Sigmoid colon (tissue), 7 donors: ENCODE results near the gene AP4E1. TPM values are rescaled to one million over a fixed set of nuclear protein-coding genes. Genes with fewer than 3 reads are reported as not detected.

Source experiments
- DNase-seq: peaks from one replicate; pipeline ENCODE4 v3.0.0-alpha.2; 2019
- H3K27ac ChIP-seq, 4 donors: fragments of 200-600 bp; sonication (generic); one replicate each; pipeline ENCODE4 v1.5.1; 2016 to 2019; ENCODE audit warnings: mild to moderate bottlenecking in 1 of 4
- H3K27me3 ChIP-seq, 3 donors: fragments of 200-600 bp; sonication (generic); one replicate each; pipeline ENCODE4 v1.5.1; 2019; ENCODE audit warnings: mild to moderate bottlenecking in 1 of 3
- H3K36me3 ChIP-seq, 4 donors: fragments of 200-600 bp; sonication (generic); one replicate each; pipeline ENCODE4 v1.5.1; 2016 to 2019
- H3K4me1 ChIP-seq, 4 donors: fragments of 200-600 bp; sonication (generic); one replicate each; pipeline ENCODE4 v1.5.1; 2017 to 2019
- H3K4me3 ChIP-seq, 4 donors: fragments of 200-600 bp; sonication (generic); one replicate each; pipeline ENCODE4 v1.5.1; 2017 to 2019; ENCODE audit warnings: mild to moderate bottlenecking in 2 of 4, moderate library complexity in 1 of 4
- H3K9me3 ChIP-seq, 4 donors: fragments of 200-600 bp in 3 of 4; sonication (generic) in 3 of 4; one replicate each; pipeline versions ENCODE4 v1.5.1 to v1.6.1; 2013 to 2019
- EP300 ChIP-seq, 4 donors: sonication (generic); formaldehyde crosslinking; IDR thresholded peaks; one replicate each; pipeline ENCODE4 v1.6.1; 2017; ENCODE audit warnings: antibody characterized with exemption in 4 of 4
- POLR2A ChIP-seq, 2 donors: fragments of 450-650 bp; IDR thresholded peaks; one replicate each; pipeline ENCODE4 v1.6.1; 2016; ENCODE audit warnings: antibody characterized with exemption in 2 of 2, mild to moderate bottlenecking in 2 of 2, moderate library complexity in 2 of 2
- POLR2AphosphoS5 ChIP-seq, 4 donors: sonication (generic); formaldehyde crosslinking; IDR thresholded peaks; one replicate each; pipeline ENCODE4 v1.6.1; 2017; ENCODE audit warnings: antibody characterized with exemption in 4 of 4
- WGBS, 2 donors: extraction: QIAGEN DNeasy Blood & Tissue Kit; methylation state at CpG; one replicate each; pipeline ENCODE4 v1.1.7; 2013; 5-methylcytosine and 5-hydroxymethylcytosine counted together
- intact Hi-C: fragments of 100-400 bp; cut with DNase I; formaldehyde crosslinking; loops from one replicate; pipeline ENCODE4 v1.15.1; 2023
- polyA plus RNA-seq, 3 donors: library from polyadenylated mRNA; stranded (reverse); fragments of 200-250 nt; gene quantifications; one replicate each; pipeline ENCODE4 v1.2.3, GENCODE V29; 2013
- total RNA-seq, 4 donors: library from RNA; depleted of rRNA; stranded (reverse); fragments of >200 nt; gene quantifications; one replicate each; pipeline ENCODE4 v1.1.0, GENCODE V29; 2016
- TF ChIP-seq, protein P1 (sequence below), 4 experiments: fragments of 450-650 bp in 3 of 4; fragments of 200-600 bp in 1 of 4; IDR thresholded peaks; one replicate each; pipeline ENCODE4 v1.5.1; 2016 to 2019; ENCODE audit warnings: antibody characterized with exemption in 4 of 4, mild to moderate bottlenecking in 3 of 4, moderate library complexity in 2 of 4
- donor health status: healthy with polysubstance abuse.
- donor health status: Bipolar disorder and iron deficiency.
- donor health status: healthy.

AP4E1 gene
- total and polyA plus RNA-seq, 7 donors: 2.4 to 8.3 (median 7.3) TPM

DNA sequence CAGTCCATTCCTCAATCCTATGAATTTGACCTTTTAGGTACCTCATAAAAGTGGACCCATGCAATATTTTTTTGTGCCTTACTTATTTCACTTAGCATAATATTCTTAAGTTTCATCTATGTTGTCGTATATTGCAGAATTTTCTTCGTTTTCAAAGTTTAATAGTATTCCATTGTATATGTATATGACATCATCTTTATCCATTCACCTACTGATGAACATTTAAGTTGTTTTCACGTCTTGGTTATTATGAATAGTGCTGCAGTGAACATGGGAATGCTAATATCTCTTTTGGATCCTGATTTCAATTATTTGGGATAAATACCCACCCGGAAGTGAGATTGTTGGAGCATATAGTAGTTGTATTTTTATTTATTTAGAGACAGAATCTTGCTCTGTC is 65.1 kb downstream of the AP4E1 start:
- H3K4me3 ChIP-seq: no peak overlapping the region
- H3K36me3 ChIP-seq: peaks cover 0 to 59% (median 25%) of the 10 kb centered on the region in 4 donors
- peaks cover 0 to 12% (median 11%) of the 10 kb centered on the region in 4 donors for H3K4me1 ChIP-seq
- H3K27me3 ChIP-seq: no peaks in the 10 kb centered on the region
- DNase-seq: no peak
- no peak for TF ChIP-seq POLR2A (IDR thresholded peaks at IDR 0.05)
- TF ChIP-seq, protein P1, sequence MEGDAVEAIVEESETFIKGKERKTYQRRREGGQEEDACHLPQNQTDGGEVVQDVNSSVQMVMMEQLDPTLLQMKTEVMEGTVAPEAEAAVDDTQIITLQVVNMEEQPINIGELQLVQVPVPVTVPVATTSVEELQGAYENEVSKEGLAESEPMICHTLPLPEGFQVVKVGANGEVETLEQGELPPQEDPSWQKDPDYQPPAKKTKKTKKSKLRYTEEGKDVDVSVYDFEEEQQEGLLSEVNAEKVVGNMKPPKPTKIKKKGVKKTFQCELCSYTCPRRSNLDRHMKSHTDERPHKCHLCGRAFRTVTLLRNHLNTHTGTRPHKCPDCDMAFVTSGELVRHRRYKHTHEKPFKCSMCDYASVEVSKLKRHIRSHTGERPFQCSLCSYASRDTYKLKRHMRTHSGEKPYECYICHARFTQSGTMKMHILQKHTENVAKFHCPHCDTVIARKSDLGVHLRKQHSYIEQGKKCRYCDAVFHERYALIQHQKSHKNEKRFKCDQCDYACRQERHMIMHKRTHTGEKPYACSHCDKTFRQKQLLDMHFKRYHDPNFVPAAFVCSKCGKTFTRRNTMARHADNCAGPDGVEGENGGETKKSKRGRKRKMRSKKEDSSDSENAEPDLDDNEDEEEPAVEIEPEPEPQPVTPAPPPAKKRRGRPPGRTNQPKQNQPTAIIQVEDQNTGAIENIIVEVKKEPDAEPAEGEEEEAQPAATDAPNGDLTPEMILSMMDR (IDR thresholded peaks at IDR 0.05): no peak
- WGBS, 2 donors: 85 to 98% methylated on average over 4 of the region's 4 CpGs
- H3K9me3 ChIP-seq: peaks cover 0 to 16% (median 5%) of the 10 kb centered on the region in 4 donors
- intact Hi-C loops: no loop called here
- H3K27ac ChIP-seq: no peak overlapping the region

DNA sequence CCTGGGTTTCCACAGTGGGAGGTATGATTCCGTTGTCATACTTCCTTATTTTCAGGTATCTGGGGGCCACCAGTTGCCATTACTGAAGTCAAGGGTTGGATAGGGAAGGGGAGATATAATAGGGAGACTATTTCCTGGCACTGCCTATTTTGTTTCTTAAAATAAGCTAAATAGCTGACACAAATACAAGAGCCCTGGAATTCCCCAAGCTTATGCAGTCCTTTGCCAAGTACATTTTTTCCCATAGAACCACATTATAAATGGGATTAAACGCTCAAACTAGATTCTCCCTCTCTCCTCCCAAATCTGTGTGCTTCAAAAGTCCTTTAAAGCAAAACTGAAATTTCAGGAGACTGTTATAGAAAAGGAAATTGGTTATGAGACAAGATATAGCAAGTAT is 68.7 kb downstream of the AP4E1 start:
- TF ChIP-seq, protein P1 (IDR thresholded peaks at IDR 0.05): no peak
- TF ChIP-seq POLR2A (IDR thresholded peaks at IDR 0.05) (no peak), EP300 (IDR thresholded peaks at IDR 0.05) (no peak), POLR2AphosphoS5 (IDR thresholded peaks at IDR 0.05) (no peak)
- peaks cover 0 to 3% (median 0%) of the 10 kb centered on the region in 4 donors for H3K9me3 ChIP-seq
- intact Hi-C loops: no loop called here
- no peak overlapping the region for H3K4me3 ChIP-seq
- peaks cover 0 to 26% (median 9%) of the 10 kb centered on the region in 4 donors for H3K36me3 ChIP-seq
- DNase-seq: no peak
- H3K27ac ChIP-seq: no peak overlapping the region
- H3K4me1 ChIP-seq: peaks cover 0 to 18% (median 11%) of the 10 kb centered on the region in 4 donors
- WGBS, 2 donors: 62 to 88% methylated on average over 2 of the region's 2 CpGs
- H3K27me3 ChIP-seq: no peaks in the 10 kb centered on the region

DNA sequence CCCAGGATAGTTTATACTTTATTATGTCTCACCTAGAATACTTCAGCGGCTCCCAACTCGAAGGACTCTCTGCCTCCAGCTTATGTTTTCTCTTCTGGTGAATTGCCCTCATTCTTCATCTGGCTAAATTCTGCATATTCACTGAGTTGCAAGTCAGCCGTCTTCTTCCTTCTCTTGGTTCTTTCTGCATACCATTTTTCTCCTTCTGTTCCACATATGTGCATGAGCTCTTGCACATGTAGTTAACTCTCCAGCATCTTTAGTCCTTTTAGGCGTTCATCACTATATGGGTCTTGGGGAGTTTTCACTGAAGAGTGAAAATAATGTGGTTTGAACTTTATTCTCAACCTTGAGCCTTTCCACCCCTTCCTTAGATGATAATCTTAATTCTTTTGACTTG is 70.1 kb downstream of the AP4E1 start:
- TF ChIP-seq POLR2A (IDR thresholded peaks at IDR 0.05) (no peak), EP300 (IDR thresholded peaks at IDR 0.05) (no peak), POLR2AphosphoS5 (IDR thresholded peaks at IDR 0.05) (no peak)
- TF ChIP-seq, protein P1 (IDR thresholded peaks at IDR 0.05): no peak
- no peaks in the 10 kb centered on the region for H3K27me3 ChIP-seq
- peaks cover 0 to 18% (median 11%) of the 10 kb centered on the region in 4 donors for H3K4me1 ChIP-seq
- no peak overlapping the region for H3K4me3 ChIP-seq
- no peaks in the 10 kb centered on the region for H3K9me3 ChIP-seq
- H3K27ac ChIP-seq: no peak overlapping the region
- no peak for DNase-seq
- intact Hi-C loops: no loop called here
- peaks cover 0 to 13% (median 5%) of the 10 kb centered on the region in 4 donors for H3K36me3 ChIP-seq
- 97% methylated on average over 4 of the region's 4 CpGs for WGBS, 2 donors

DNA sequence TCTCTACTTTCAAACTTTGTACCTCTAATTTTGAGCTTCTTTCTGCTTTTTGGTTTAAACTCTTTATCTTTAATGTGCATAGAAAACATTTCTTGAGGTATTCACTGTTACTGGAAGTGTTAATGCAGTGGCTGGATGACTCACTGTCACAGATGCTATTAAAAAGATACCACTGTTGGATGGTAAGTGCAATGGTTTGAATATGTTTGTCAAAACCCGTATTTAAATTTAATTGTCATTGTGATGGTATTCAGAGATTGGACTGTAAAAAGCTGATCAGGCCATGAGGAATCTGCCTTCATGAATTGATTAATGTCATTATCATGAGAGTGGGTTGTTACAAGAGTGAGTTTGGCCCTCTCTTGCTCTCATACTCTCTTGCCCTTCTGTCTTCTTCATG is 70.6 kb downstream of the AP4E1 start:
- Histone ChIP-seq H3K36me3 (peaks cover 0 to 13% (median 4%) of the 10 kb centered on the region in 4 donors), H3K9me3 (no peaks in the 10 kb centered on the region), H3K27ac (no peak overlapping the region), H3K4me1 (peaks cover 0 to 18% (median 11%) of the 10 kb centered on the region in 4 donors), H3K27me3 (no peaks in the 10 kb centered on the region), H3K4me3 (no peak overlapping the region)
- TF ChIP-seq, protein P1 (IDR thresholded peaks at IDR 0.05): no peak
- TF ChIP-seq EP300 (IDR thresholded peaks at IDR 0.05) (no peak), POLR2AphosphoS5 (IDR thresholded peaks at IDR 0.05) (no peak), POLR2A (IDR thresholded peaks at IDR 0.05) (no peak)
- no peak for DNase-seq
- WGBS, 2 donors: 87 to 88% methylated on average over 1 of the region's 1 CpG
- intact Hi-C loops: no loop called here

DNA sequence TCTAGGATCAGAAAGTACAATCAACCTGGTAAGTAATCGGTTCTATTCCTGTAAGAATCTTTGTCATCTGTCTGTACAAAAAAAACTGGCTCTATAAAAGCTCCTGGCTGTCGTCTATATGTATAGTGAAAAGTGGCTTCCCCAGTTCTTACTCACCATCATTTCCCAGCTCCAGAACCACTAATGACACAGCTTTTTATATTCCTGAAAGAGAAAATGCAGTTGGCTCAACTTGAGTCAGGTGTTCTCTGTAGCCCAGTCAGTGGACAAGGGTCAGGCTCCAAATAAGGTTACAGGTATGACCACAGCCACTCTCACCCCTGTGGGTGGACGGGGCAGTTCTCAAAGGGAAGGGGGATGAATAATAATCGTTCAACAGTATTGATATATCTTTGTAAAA is 85.1 kb downstream of the AP4E1 start:
- no peaks in the 10 kb centered on the region for H3K9me3 ChIP-seq
- intact Hi-C loops: no loop called here
- no peak for DNase-seq

More for the DNA sequence above, 85.1 kb downstream of the AP4E1 start:
- TF ChIP-seq POLR2AphosphoS5 (IDR thresholded peaks at IDR 0.05) (no peak), POLR2A (IDR thresholded peaks at IDR 0.05) (no peak), EP300 (IDR thresholded peaks at IDR 0.05) (no peak)
- TF ChIP-seq, protein P1 (IDR thresholded peaks at IDR 0.05): no peak
- Histone ChIP-seq H3K4me1 (no peaks in the 10 kb centered on the region), H3K27ac (no peak overlapping the region), H3K4me3 (no peak overlapping the region), H3K36me3 (peaks cover 0 to 45% (median 2%) of the 10 kb centered on the region in 4 donors), H3K27me3 (no peaks in the 10 kb centered on the region)
- 83 to 96% methylated on average over 4 of the region's 4 CpGs for WGBS, 2 donors
